Body of pancreas (tissue), 4 donors: ENCODE data around the gene ZNF343. TPM values are rescaled to one million over a fixed set of nuclear protein-coding genes. Genes with fewer than 3 reads are reported as not detected.
"Not testable (repeated sequence)": the region's sequence is repeated elsewhere in the genome, so short reads cannot be mapped to it uniquely, and the experiment has no call there.

Experiments used
- ATAC-seq: fragments of 150-250 bp; one replicate; pipeline ENCODE4 v1.9.1; 2016
- DNase-seq, 4 donors: peaks; one replicate each; pipeline ENCODE4 v3.0.0-alpha.2; 2019
- H3K27ac ChIP-seq, 4 donors: fragments of 200-600 bp; sonication (generic); 1 replicate in 3 of 4; 2 replicates in 1 of 4; pipeline versions ENCODE4 v1.5.1 to v1.6.1; 2016 to 2019; ENCODE audit warnings: mild to moderate bottlenecking in 1 of 4, mixed read lengths in 1 of 4, moderate library complexity in 1 of 4
- H3K27me3 ChIP-seq, 2 donors: fragments of 200-600 bp; sonication (generic); one replicate each; pipeline ENCODE4 v1.6.0; 2016; ENCODE audit warnings: mild to moderate bottlenecking in 1 of 2
- H3K36me3 ChIP-seq, 2 donors: fragments of 200-600 bp; sonication (generic); replicated peaks in 1 of 2; 2 replicates each; pipeline ENCODE4 v1.5.1; 2016; ENCODE audit warnings: low read depth in 2 of 2; ENCODE audit not compliant: insufficient read depth in 1 of 2
- H3K4me1 ChIP-seq: fragments of 200-600 bp; sonication (generic); one replicate; pipeline ENCODE4 v1.6.0; 2016
- H3K4me3 ChIP-seq, 2 donors: fragments of 200-600 bp; sonication (generic); 1 replicate in 1 of 2; 2 replicates in 1 of 2; pipeline ENCODE4 v1.5.1; 2016 to 2019
- H3K9me3 ChIP-seq, 3 donors: fragments of 200-600 bp; sonication (generic); 1 replicate in 2 of 3; 2 replicates in 1 of 3; pipeline ENCODE4 v1.5.1; 2016
- CTCF ChIP-seq, 7 experiments: fragments of 450-650 bp in 4 of 7; fragments of 200-600 bp in 3 of 7; sonication (generic) in 3 of 7; IDR thresholded peaks; one replicate each; pipeline ENCODE4 v1.5.1; 2016 to 2019; ENCODE audit warnings: antibody characterized with exemption in 7 of 7
- POLR2A ChIP-seq, 3 donors: fragments of 450-650 bp; IDR thresholded peaks; one replicate each; pipeline ENCODE4 v1.6.1; 2016; ENCODE audit warnings: antibody characterized with exemption in 3 of 3, mild to moderate bottlenecking in 2 of 3
- WGBS, 2 donors: methylation state at CpG; one replicate each; pipeline ENCODE4 v1.1.5; 2017; 5-methylcytosine and 5-hydroxymethylcytosine counted together
- intact Hi-C: fragments of 100-400 bp; cut with DNase I; formaldehyde crosslinking; loops from one replicate; pipeline ENCODE4 v1.15.1; 2023
- total RNA-seq, 2 donors: library from RNA; depleted of rRNA; stranded (reverse); fragments of >200 nt; gene quantifications; one replicate each; pipeline ENCODE4 v1.1.0, GENCODE V29; 2016

ZNF343 gene
- total RNA-seq, 2 donors from 2014 or later = 6.7 to 6.9 TPM

- WGBS, 2 donors = 93 to 100% methylated on average over 2 of the region's 2 CpGs
- H3K36me3 ChIP-seq, H3K4me3 ChIP-seq, H3K9me3 ChIP-seq, DNase-seq, H3K27me3 ChIP-seq, ATAC-seq, intact Hi-C loops, H3K27ac ChIP-seq, H3K4me1 ChIP-seq: not testable (repeated sequence)
These were observed 5.8 kb downstream of the ZNF343 start for GRCh38 chr20:2502808-2503384.

GRCh38 chr20:2485661-2486060 is 23.1 kb downstream of the ZNF343 start:
- Histone ChIP-seq H3K36me3 (peaks cover 0 to 24% of the 10 kb centered on the region in 2 donors), H3K4me3 (no peak overlapping the region), H3K27ac (no peak overlapping the region), H3K9me3 (no peaks in the 10 kb centered on the region), H3K27me3 (no peaks in the 10 kb centered on the region), H3K4me1 (no peaks in the 10 kb centered on the region)
- WGBS, 2 donors = 69 to 72% methylated on average over 4 of the region's 4 CpGs
- intact Hi-C loops = no loop called here
- ATAC-seq (no peak), DNase-seq (no peak)
- TF ChIP-seq CTCF (IDR thresholded peaks at IDR 0.05) (no peak), POLR2A (IDR thresholded peaks at IDR 0.05) (no peak)

- Histone ChIP-seq H3K27me3 (no peaks in the 10 kb centered on the region), H3K36me3 (peaks cover 0 to 24% of the 10 kb centered on the region in 2 donors), H3K27ac (no peak overlapping the region), H3K4me3 (no peak overlapping the region), H3K9me3 (no peaks in the 10 kb centered on the region), H3K4me1 (no peaks in the 10 kb centered on the region)
- no peak for DNase-seq
- TF ChIP-seq CTCF (IDR thresholded peaks at IDR 0.05) (no peak), POLR2A (IDR thresholded peaks at IDR 0.05) (no peak)
- no peak for ATAC-seq
- intact Hi-C loops = no loop called here
- WGBS, 2 donors = 98% methylated on average over 2 of the region's 2 CpGs
These were observed 23.6 kb downstream of the ZNF343 start for GRCh38 chr20:2485080-2485479.

- ATAC-seq (no peak), DNase-seq (no peak)
- WGBS, 2 donors = 93 to 95% methylated on average over 12 of the region's 12 CpGs
- H3K27ac ChIP-seq = no peak overlapping the region
- no peaks in the 10 kb centered on the region for H3K4me1 ChIP-seq
- TF ChIP-seq POLR2A (IDR thresholded peaks at IDR 0.05) = no peak
- TF ChIP-seq CTCF (IDR thresholded peaks at IDR 0.05) = no peak
- no peak overlapping the region for H3K4me3 ChIP-seq
- H3K9me3 ChIP-seq = no peaks in the 10 kb centered on the region
- intact Hi-C loops = no loop called here
- peaks cover 0 to 20% of the 10 kb centered on the region in 2 donors for H3K36me3 ChIP-seq
- H3K27me3 ChIP-seq = no peaks in the 10 kb centered on the region
These were observed 25.2 kb downstream of the ZNF343 start for GRCh38 chr20:2483504-2483903.

- 91 to 92% methylated on average over 2 of the region's 2 CpGs for WGBS, 2 donors
- Histone ChIP-seq H3K9me3 (no peaks in the 10 kb centered on the region), H3K4me3 (no peak overlapping the region), H3K4me1 (no peaks in the 10 kb centered on the region), H3K27ac (no peak overlapping the region), H3K27me3 (no peaks in the 10 kb centered on the region), H3K36me3 (peaks cover 0 to 15% of the 10 kb centered on the region in 2 donors)
- TF ChIP-seq POLR2A (IDR thresholded peaks at IDR 0.05) = no peak
- TF ChIP-seq CTCF (IDR thresholded peaks at IDR 0.05) = no peak
- intact Hi-C loops = no loop called here
- ATAC-seq (no peak), DNase-seq (no peak)
These were observed 28.3 kb downstream of the ZNF343 start for GRCh38 chr20:2480381-2480780.
